ACHN (cell line): ENCODE measurements around the gene UPF3B.
"Not testable (repeated sequence)": the region's sequence is repeated elsewhere in the genome, so short reads cannot be mapped to it uniquely, and the experiment has no call there.

ENCODE experiments used
- DNase-seq: peaks from one replicate; pipeline ENCODE4 v3.0.0-alpha.2; 2015
- in situ Hi-C: cut with HindIII; loops from 2 replicates; pipeline ENCODE4 v1.10.0; 2017; ENCODE audit warnings: low sequenced_read_pairs, low pct_ligation_motif_present, low pct_unique_long_range_greater_than_20kb

The UPF3B gene

GRCh38 chrX:119828446-119828845 lies 24.3 kb downstream of the UPF3B start:
- in situ Hi-C loops, result no loop called here

GRCh38 chrX:119826399-119826959 lies 26.3 kb downstream of the UPF3B start:
- DNase-seq, result no peak
- in situ Hi-C loops, result no loop called here

More at GRCh38 chrX:119828446-119828845, 24.3 kb downstream of the UPF3B start:
- no peak for DNase-seq

GRCh38 chrX:119824221-119824620 lies 28.5 kb downstream of the UPF3B start:
- in situ Hi-C loops, DNase-seq: not testable (repeated sequence)

- peak; percentile 19 for DNase-seq
These were observed 31.1 kb downstream of the UPF3B start for GRCh38 chrX:119821703-119822102.

GRCh38 chrX:119817130-119817690 lies 35.6 kb downstream of the UPF3B start:
- no peak for DNase-seq
- in situ Hi-C loops, result no loop called here

More at GRCh38 chrX:119821703-119822102, 31.1 kb downstream of the UPF3B start:
- in situ Hi-C loops, result not testable (repeated sequence)

GRCh38 chrX:119816300-119816699 lies 36.5 kb downstream of the UPF3B start:
- no peak for DNase-seq
- in situ Hi-C loops, result no loop called here

GRCh38 chrX:119809185-119809666 lies 43.5 kb downstream of the UPF3B start:
- in situ Hi-C loops, result no loop called here
- no peak for DNase-seq

- in situ Hi-C loops, DNase-seq: not testable (repeated sequence)
These were observed 44.3 kb downstream of the UPF3B start for GRCh38 chrX:119808461-119808860.

- in situ Hi-C loops, result no loop called here
- no peak for DNase-seq
These were observed 50.2 kb downstream of the UPF3B start for GRCh38 chrX:119802546-119802945.

GRCh38 chrX:119801253-119802221 lies 51.2 kb downstream of the UPF3B start:
- no peak for DNase-seq
- in situ Hi-C loops, result no loop called here

GRCh38 chrX:119791437-119792231 lies 61.1 kb downstream of the UPF3B start, which contains the start of gene RPL39:
TSS of gene RPL39 (minus strand) at chrX:119791630. CDS start at chrX:119791576, 54 bp downstream.
- in situ Hi-C loops, result no loop called here
- peak; percentile 83 for DNase-seq

GRCh38 chrX:119790977-119791436 lies 61.8 kb downstream of the UPF3B start:
- DNase-seq, result peak; percentile 25
- in situ Hi-C loops, result no loop called here

GRCh38 chrX:119784747-119785446 lies 67.9 kb downstream of the UPF3B start:
- in situ Hi-C loops, result no loop called here
- DNase-seq, result peak; percentile 19
